HG03108 (cell line): ENCODE results near the gene TIAM1.

ENCODE experiments used
- ATAC-seq: cut with Tn5 transposase; IDR thresholded peaks from one replicate; pipeline ENCODE4 v1.9.1; 2021; ENCODE audit warnings: moderate library complexity; ENCODE audit not compliant: unreplicated experiment

The TIAM1 gene, protein sequence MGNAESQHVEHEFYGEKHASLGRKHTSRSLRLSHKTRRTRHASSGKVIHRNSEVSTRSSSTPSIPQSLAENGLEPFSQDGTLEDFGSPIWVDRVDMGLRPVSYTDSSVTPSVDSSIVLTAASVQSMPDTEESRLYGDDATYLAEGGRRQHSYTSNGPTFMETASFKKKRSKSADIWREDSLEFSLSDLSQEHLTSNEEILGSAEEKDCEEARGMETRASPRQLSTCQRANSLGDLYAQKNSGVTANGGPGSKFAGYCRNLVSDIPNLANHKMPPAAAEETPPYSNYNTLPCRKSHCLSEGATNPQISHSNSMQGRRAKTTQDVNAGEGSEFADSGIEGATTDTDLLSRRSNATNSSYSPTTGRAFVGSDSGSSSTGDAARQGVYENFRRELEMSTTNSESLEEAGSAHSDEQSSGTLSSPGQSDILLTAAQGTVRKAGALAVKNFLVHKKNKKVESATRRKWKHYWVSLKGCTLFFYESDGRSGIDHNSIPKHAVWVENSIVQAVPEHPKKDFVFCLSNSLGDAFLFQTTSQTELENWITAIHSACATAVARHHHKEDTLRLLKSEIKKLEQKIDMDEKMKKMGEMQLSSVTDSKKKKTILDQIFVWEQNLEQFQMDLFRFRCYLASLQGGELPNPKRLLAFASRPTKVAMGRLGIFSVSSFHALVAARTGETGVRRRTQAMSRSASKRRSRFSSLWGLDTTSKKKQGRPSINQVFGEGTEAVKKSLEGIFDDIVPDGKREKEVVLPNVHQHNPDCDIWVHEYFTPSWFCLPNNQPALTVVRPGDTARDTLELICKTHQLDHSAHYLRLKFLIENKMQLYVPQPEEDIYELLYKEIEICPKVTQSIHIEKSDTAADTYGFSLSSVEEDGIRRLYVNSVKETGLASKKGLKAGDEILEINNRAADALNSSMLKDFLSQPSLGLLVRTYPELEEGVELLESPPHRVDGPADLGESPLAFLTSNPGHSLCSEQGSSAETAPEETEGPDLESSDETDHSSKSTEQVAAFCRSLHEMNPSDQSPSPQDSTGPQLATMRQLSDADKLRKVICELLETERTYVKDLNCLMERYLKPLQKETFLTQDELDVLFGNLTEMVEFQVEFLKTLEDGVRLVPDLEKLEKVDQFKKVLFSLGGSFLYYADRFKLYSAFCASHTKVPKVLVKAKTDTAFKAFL (N-terminal part only)

DNA sequence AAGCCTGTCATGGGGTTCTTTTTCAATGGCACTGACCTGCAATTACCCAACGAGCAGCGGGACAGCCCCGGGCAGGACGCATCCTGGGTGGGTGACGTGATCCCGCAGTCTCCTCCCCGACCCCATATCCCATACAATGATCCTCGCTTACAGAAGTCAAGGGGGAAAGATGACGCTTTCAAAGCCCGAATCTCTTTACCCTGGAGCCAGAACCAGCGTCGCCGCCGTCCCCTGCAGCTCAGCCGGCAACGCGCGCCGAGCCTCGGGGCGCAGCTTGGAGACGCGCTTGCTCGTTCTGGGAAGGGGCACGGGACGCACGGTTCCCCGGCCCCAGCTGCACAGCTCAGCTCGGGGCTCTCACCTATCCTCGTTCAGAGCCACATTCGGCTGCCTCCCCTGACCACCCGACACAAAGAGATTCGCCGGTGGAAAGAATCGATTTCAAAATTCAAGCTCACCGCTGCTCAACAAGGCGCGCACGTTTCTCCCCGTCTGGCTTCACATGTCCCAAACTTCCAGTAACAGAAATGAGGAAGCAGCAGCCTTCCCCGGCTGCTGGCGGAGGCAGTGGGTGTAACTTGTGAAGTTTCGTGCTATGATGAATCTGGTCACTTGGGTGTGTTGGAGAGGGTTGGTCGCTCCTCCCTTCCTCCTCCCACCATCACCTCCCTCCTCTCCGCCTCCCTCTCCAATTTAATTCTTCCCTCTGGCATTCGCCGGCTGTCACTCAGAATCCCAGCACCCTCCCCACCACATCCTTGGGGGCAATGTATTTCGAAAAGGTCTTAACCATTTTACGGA lies at the start of gene TIAM1:
Gene TIAM1 (minus strand): TSS at position 582 of the 801 bp plus-strand sequence. CDS start 77,289 bp downstream, outside the sequence.
- ATAC-seq = no peak

DNA sequence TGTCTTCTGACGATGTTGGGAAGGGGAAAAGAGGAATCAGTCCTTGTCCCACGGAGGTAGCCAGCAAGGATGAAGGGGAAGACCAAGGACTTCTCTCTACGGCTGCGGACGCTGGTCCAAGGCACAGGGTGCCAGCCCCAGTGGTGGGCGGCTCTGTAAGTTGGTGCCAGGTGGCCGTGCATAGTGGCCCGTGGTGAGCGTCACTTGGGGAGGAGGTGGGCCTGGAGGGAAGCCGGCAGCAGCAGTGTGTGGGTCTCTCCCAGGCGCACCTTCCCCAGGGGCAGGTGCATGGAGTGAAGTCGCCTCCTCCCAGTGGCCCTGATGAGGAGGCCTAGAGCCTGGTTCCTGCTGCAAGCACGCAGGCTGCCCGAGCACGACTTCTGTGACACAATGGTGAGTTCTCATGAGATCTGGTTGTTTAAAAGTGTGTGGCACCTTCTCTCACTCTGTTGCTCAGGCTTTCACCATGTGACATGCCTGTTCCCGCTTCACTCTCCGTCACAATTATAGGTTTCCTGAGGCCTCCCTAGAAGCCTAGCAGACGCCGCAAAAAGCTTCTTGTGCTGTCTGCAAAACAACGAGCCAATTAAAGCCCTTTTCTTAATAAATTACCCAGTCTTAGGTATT lies 43.6 kb upstream of the TIAM1 start:
- no peak for ATAC-seq

DNA sequence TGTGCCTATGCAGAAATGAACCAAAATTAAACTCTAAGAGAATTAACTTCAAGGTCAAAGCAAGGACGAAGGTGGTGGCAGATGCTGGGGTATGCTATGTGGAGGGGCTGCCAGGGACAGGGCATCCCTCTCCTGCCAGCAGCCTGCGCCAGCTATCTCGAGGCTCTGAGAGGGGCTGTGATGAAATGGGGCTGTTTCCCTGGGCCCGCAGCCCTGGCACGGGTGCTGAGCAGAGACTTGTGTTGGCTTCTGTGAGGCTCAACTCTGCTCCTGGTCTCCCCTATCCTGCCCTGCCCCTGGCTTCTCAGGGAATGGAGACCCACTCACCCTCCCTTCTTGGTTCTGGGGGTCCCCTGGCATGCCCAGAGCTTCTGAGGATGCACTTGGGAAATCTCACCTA lies 41.9 kb upstream of the TIAM1 start:
- no peak for ATAC-seq

DNA sequence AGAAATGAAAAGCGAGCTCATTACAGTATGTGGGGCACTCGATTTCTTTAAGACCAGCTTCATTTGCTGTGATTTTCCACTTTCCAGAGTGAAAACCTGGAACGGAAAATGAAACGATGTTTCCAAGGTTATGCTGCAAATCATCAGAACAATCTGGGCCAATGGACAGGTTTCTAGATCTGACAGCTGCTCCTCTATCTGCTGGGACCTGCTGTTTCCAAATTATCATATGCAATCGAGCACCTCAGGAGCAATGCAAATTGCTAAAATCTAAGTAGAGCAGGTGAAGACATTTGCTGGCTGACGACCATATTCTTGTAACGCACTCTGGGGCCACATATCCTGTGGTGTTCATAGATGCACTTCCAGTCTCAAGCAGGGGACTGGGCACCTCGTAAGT lies 39.7 kb upstream of the TIAM1 start:
- no peak for ATAC-seq

DNA sequence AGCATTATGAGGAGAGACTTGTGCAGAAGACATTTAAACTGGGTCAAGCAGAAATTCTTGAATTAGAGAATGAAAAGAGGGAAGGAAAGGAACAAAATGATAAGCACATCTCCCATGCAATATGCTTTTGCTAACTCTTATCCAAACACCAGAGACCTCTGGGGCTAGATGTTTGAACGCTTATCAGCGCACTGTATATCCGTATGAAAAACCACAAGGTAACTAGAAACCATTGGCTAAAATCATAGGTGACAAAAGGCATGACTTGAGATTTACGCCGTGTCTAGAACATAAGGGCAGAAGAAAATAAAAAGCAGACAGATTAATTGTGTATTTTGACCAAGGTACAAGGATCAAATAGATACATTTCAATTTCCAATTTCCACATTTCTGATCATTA lies 38.0 kb upstream of the TIAM1 start:
- ATAC-seq = no peak

DNA sequence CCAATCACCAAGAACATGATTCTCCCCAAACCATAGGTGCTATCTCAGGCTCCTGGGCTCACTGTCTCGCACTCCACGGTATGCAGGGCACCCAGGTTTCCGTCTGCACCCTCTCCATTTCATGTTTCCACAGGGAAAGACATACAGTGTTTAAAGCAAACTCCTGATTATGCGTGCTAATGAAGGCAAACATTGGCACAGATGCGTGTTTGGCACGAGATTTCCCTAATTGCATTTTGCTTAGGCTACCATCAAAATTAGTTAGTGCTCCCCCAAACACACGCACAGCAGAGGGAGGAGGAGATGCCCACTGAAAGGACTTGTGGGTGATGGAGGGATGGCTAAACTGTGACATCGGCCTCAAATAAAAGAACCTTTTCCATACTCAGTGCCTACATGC lies 32.2 kb upstream of the TIAM1 start:
- no peak for ATAC-seq

DNA sequence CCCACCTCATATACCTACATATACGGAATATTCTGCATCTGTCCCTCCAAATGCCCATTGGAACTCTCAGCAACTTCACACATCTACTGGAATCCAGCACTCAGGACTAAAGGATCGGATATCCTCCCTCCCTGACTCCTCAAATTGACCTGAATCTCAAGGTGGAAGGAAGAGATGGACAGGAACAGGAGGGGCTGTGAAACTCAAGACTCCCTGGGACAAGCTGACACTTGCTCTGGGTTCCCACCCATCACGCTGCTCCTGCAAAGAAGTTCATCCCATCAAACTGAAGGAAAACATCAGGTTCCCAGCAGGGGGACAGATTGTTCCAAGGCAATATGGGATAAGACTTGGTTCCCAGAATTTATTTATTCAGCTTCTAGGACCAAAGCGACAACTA lies 30.3 kb upstream of the TIAM1 start:
- no peak for ATAC-seq

DNA sequence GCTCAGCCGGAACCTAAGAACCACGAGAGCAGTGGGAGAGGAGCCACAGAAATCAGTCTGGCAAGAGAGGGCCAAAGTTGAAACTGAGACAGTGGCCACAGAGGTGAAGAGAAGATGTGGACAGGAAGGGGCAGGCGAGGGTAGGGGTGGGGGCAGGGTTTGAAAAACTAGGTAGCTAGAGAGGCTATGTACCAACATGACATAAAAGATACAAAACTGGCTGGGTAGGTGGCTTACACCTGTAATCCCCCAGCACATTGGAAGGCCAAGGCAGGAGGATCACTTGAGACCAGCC lies 28.4 kb upstream of the TIAM1 start:
- ATAC-seq = no peak

DNA sequence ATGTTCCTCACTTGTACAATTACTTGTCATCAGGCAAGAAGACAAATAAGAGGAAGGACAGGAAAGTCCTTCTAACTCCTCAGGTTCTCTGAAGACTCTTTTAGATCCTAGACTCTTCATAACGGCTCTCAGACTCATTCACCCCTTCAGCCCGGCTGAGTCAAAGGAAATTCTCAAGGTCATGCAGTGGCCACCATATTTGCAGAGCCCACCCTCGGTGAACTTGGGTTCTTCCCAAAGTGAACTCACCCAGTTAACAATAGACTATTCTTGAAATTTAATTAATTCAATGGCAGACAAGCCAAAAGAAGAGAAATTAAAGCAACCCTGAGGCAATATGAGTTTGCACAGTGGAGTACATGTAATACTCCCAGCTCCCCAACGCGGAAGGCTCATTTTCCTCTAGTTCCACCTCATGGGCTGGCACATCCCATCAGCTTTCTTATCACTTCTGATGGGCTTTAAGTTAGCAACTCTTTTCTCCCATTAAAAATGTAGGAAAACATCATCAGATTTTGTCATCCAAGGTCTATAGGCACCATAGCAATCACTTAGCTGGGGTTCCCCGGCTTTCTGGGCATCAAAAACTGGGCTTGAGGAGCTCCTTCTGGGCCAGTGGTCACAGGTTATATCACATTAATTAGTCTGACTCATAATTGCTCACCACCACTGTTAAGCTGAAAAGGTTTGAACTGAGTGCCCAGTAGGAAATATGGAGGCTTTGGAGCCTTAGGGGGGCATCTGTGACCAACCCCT lies 27.8 kb upstream of the TIAM1 start:
- ATAC-seq = no peak

DNA sequence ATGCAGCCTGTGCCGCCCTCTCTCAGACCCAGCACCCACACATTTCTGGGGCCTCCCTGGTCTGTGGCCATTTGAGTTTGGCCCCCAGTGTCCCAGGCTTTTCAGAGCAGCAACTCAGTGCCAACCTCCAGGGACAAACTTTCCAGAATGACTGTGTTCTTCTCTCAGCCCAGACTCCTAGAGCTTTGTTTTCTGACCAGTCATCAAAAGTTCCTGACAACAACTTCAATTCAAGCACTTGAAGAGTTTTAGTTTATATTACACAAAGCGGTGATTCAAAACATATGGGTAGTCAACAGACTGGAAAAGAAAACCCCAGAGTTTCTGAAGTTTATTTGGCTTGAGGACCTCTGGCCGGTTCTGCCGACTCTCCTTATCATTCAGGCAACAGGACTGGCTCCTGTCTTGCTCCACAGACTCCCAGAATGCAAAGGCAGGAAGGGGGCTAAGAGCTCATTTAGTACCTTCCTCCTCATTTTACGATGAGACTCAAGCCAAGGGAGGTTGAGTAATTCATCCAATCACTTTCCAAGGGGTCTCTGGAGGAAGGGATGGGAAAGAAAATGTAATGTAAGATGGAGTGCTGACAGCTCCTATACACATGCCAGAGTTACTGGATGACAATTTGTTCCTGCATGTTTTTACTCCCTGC lies 27.0 kb upstream of the TIAM1 start:
- ATAC-seq = no peak

DNA sequence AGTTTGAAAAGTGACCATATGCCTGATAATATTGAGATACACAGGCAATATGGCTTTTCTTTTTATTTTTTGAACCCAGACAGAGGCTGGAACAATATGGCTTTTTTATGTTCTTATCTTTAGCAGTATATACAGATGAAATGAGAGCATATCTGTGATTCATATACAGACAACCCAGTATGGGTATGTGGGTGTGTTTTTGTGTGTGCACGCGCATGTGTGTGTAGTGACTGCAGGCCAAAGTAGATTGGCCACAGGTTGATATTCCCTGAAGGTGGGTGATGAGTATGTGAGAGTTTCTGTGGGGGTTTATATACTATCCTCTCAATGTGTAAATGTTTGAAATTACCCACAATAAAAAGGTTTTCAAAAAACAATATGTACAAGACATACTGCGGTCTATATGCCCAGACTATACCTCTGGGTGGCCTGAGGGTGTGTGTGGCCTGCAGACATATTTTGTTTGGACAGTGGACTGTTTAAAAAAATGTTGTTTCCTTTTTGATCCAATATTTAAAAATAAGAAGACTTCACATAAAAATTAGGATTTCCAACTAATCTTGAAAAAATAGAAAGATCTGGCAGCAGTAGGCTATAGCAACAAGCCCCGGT lies 26.3 kb upstream of the TIAM1 start:
- ATAC-seq = no peak

DNA sequence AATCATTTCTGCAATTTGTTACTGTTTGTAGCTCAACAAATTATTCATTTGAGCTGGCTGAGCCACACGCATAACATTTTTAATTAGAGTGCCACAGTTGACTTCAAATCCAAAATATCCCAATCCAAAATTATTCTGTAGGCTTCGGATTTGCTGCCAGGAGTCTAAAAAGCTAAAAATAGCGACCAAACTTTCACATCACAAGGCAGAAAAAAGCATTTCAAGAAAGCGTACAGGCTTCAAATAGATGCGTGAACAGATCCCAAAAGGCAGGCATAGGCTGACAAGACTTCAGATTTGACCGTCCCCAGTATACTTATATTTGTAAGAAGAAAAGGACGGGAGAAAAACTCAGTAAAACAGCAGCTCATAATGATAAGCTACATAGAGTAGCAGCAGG lies 24.3 kb upstream of the TIAM1 start:
- ATAC-seq = no peak

DNA sequence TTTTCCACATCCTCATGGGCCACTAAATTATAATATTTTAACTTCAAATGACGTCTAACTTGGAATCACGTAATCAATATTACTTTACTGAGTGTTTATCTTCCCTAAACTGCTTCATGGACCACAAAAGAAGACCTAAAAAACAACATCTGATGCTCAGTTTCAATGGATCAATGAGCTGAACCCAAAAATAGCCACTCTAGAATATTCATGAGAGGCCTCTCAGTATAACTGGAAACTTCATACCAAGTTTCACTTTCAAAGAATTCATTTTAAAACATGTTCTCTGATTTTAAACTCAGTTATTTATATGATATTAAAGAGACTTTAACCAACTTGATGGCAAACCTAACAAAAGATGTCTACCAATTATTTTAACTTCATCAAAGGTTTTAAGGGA lies 23.7 kb upstream of the TIAM1 start:
- ATAC-seq = no peak

DNA sequence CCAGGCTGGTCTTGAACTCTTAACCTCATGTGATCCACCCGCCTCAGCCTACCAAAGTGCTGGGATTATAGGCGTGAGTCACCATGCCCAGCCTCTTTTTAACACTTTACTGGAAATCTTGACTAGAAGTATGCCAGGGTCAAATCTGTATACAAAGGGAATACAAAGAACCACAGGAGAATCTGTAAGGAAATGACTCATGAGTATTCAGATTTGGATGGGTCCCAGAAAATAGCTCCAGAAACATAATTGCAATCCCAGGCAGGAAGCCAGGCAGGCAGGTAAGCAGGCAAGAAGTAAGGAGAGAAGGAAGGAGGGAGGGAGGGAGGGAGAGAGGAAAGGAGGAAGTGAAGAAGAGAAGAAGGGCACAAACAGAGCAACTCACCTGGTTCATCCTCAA lies 22.8 kb upstream of the TIAM1 start:
- no peak for ATAC-seq

DNA sequence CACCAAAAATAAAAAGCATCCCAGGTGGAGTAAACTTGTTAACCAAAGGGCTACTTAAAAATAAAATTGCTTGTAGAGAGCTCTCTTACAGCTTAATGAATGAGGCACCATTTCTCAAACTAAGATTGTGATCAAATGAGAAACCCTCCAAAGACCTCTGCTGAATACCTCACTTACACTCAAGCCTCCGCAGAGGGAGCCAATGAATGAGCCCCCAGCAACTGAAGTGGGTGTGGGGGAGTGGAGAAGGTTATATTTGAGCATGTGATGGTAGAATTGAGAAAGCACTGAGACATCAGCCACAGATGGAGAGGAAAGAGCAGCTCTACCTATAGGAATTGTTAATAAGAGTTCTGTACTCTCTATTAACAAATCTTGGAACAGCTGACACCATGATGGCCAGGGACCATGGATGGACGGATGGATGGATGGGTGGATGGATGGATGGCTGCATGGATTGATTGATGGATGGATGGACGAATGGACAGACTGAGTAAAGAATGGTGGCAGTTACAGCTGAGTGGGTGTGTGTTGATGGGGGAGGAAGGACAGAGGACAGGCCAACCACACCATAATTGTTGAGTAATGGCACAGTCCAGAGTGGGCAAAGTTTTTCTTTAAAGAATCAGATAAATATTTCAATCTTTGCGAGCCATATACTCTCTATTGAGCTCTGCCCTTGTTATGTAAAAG lies 20.3 kb upstream of the TIAM1 start:
- ATAC-seq = no peak

DNA sequence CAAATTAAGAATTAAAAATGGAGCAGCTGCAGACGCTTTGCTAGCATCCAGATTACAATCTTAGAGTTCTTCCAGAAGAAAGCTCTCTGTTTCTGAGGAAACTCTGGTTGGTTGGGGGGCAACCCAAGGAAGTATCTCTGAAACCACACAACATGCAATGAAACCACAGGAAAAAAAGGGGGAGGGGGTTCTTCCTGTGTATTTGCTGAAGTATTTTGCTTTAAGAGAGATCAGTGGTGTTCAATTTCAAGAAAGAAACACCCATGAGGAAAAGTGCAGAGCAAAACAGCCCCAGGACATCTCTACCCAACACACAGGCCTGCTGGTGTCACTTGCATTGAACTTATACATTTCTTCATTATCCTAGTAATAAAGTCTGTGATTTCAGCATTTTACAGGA lies 19.7 kb upstream of the TIAM1 start:
- ATAC-seq = no peak

DNA sequence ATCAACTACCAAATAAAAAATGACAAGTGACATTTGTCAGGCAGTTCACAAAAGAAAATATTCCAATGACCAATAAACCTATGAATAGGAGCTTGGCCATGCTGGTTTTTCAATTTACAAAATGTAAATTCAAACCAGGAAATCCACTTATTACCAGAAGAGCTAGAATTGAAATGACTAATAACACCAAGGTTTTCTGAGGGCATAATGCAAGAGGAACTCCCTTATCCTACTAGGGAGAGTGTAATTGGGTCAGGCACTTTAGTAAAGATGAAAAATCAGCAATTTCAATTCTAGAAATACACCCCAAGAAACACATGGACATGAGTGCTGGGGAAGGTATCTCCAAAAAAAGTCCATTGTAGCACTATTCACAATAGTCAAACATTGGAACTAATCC lies 16.7 kb upstream of the TIAM1 start:
- no peak for ATAC-seq

DNA sequence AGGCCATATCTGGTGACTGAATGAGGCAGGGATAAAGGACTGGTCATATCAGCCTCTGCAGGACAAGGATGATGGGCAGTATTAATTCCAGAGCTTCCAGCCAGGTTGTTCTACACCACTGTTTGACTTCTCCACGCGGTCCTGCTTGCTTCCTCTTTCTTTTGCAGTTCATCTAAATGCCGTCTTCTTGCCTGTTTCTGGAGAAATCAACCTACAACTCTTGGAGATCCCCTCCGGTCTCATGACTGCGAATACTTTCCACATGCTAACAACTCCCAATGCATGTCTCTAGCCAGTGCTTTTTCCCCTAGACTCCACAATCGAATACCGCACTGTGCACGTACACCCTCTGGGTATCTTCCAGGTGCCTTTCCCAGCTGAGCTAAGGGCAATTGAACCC lies 14.1 kb upstream of the TIAM1 start:
- ATAC-seq = no peak
